Stimulated activated CD4-positive, alpha-beta T cell treated with anti-CD3 and anti-CD28 coated beads, Interleukin-4, amount 100 ng/mL, for 24 hours (primary cell): ENCODE data around the gene DNAJC4.

Experiments used
- DNase-seq: peaks from one replicate; pipeline ENCODE4 v3.0.0-alpha.2; 2020

DNAJC4 gene

DNA sequence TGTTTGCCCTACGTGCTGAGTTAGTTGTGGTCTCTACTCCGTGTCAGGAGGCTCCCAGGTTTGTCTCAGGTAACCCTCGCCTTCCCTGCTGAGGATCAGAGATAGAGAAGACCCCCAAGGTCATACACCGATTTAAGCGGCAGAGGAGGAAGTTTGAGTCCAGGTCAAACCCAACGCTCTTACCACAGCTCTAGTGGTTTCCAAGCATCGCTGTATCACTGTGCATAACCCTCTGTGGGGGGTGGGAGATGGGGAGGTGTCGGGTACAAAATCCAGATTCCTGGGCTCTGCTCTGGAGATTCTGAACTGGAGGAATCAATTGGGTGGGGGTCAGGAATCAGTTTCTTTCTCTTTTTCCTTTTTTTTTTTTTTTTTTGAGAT lies 627 bp downstream of the DNAJC4 start:
- DNase-seq, result no peak

DNA sequence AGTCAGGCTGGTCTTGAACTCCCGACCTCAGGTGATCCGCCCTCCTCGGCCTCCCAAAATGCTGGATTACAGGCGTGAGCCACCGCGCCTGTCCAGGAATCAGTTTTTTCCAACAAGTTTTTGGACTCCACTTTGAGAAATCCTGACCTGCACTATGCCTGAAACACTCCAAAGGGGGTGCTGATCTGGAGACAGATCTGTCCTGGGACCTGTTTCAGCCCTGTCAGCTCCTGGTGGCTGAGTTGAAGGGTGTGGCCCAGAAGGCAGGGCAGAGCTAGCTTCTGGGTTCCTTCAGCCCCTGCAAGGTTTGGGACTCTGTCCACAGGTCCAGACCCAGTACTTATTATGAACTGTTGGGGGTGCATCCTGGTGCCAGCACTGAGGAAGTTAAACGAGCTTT lies 1.2 kb downstream of the DNAJC4 start:
- no peak for DNase-seq

DNA sequence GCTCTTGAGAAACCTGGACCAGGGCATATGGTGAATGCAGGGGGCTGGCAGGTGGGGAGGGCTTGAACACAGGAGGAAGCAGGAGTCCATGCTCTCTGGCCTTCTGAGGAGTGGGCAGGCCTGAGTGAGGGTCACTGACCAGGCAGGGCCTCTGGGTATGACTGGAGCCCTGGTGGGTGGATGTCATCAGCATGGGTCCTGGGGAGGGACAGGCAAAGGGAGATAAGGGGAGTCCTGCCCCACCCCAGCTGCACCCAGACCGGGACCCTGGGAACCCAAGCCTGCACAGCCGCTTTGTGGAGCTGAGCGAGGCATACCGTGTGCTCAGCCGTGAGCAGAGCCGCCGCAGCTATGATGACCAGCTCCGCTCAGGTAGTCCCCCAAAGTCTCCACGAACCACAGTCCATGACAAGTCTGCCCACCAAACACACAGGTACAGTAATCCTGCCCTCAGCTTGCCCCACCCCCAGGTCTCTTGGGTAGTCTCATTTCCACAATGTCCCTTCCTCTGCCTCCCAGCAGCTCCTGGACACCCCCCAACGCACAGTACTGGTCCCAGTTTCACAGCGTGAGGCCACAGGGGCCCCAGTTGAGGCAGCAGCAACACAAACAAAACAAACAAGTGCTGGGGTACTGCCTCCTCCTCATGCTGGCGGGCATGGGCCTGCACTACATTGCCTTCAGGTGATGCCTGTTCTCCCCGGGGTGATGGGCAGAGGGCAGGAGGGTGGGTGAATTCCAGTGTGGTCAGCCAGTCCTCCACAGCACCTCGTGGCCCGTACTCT lies 2.0 kb downstream of the DNAJC4 start:
- no peak for DNase-seq

- DNase-seq, result no peak
Observed at GRCh38 chr11:64232967-64233315, 2.6 kb downstream of the DNAJC4 start.

GRCh38 chr11:64233913-64234586 lies 3.7 kb downstream of the DNAJC4 start, which contains the start of gene VEGFB:
TSS of gene VEGFB (plus strand) at chr11:64234584. CDS start at chr11:64234834, 250 bp downstream.
- peak; percentile 64 for DNase-seq

DNA sequence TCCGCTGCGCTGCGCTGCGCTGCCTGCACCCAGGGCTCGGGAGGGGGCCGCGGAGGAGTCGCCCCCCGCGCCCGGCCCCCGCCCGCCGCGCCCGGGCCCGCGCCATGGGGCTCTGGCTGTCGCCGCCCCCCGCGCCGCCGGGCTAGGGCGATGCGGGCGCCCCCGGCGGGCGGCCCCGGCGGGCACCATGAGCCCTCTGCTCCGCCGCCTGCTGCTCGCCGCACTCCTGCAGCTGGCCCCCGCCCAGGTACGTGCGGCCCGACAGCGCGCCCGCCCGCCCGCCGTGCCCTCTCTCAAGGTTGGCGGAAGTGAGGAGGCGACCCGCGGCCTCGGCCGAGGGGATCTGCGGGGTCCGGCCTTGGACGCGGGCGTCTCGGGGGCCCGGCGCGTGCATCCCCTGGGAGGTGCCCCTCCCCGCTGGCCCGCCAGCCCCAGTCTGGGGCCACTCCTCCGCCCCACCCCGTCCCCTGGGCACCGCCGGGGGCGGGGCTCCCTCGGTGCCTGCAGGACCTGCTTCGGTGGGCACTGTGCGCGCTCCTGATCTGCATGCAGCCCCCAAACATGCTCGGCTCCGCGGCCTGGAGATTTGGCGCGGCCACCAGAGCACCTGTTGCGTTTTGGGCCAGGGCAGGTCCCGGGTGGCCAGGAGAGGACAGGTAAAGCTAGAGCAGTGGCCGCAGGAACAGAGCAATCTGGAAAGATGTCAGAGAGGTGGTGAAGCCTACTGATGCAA lies 4.5 kb downstream of the DNAJC4 start:
- DNase-seq, result no peak

GRCh38 chr11:64235437-64236161 lies 5.3 kb downstream of the DNAJC4 start:
- DNase-seq, result no peak

- no peak for DNase-seq
Observed at GRCh38 chr11:64237484-64237951, 7.2 kb downstream of the DNAJC4 start.

DNA sequence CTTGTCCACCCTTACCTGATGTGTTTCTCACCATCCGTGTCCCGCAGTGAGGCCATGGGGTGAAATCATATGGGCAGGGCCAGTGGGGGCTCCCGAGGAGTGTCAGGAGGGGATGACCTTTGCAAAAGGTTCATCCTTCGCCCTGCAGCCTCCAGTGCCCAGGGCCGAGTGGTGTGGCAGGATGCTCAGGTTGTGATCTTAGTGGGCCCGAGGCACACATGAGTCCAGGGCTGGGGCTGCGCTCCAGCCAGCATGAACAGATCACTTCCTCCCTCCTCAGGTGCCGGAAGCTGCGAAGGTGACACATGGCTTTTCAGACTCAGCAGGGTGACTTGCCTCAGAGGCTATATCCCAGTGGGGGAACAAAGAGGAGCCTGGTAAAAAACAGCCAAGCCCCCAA lies 7.7 kb downstream of the DNAJC4 start:
- DNase-seq, result no peak

GRCh38 chr11:64238999-64239398 lies 8.7 kb downstream of the DNAJC4 start:
- DNase-seq, result no peak

DNA sequence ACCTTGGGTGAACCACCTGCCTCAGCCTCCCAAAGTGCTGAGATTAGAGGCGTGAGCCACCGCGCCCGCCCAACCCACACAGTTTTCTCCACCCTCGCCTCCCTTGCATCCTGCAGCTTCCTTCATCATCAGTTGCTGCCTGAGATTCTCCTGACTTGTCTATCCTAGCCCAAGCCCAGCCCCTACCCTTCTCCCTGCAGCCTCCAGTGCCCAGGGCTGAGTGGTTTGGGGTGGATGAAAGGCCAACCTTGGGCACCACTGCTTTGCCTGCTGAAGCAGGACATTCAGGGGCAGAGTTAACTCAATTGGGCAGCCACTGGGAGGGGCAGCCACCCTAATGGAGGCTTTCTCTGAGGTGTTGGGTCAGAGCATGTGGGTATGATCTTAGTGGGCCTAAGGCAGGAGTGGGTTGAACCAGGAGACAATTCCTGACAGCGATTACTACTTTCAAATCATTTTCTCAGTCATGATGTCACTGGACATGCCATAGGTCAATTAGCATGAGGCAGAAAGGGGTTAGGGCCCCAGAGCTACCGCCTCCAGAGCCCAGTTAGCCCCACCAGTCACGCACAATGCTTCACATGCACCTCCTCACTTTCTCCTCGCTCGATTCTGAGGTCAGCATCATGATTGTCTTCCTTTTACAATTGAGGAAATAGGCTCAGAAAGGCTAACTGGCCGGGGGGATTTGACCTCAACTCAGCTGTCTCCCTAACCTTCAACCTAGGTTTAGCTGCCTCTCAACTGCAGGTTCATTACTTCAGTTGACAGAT lies 9.5 kb downstream of the DNAJC4 start:
- no peak for DNase-seq

GRCh38 chr11:64240435-64241240 lies 10.3 kb downstream of the DNAJC4 start, which contains the start of gene FKBP2:
TSS of gene FKBP2 (plus strand) at chr11:64241095. CDS start at chr11:64242388, 1,293 bp downstream.
- DNase-seq, result peak; percentile 98

DNA sequence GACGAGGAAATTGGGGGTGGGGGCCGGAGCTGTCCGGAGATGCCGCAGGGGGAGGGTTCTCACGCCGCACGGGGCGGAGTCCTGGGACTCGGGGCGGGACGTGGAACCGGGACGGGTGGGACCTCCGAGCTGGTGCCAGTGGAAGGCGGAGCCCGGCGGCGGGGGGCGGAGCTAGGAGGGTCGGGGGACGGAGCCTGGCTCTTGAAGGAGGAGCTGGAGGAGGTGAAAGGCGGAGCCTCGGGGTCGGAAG lies 10.8 kb downstream of the DNAJC4 start:
- peak; percentile 100 for DNase-seq

- no peak for DNase-seq
Observed at GRCh38 chr11:64241491-64242374, 11.4 kb downstream of the DNAJC4 start.

DNA sequence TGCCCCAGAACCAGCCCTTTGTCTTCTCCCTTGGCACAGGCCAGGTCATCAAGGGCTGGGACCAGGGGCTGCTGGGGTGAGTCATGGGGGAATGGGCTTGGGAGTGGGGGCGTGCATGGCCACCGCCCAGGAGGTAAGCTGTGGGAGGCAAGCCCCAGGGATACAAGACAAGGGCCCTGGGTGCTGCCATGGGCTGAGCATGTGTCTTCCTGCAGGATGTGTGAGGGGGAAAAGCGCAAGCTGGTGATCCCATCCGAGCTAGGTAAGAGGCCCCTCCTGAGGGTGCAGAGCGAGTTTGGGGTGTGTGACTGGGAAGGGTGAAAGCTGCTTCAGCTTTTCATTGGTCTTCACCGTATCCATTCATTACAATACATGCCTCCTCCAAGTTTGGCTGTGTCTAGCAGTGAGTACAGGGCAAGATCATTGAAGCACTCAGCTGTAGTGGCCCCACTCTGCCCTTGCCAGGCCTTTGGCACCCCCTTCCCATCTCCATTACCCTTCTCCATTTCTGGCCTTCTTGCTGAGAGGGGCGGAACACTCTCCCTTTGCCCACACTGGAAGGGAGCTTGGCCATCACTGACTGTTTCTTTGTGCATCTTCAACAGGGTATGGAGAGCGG lies 13.0 kb downstream of the DNAJC4 start:
- no peak for DNase-seq

DNA sequence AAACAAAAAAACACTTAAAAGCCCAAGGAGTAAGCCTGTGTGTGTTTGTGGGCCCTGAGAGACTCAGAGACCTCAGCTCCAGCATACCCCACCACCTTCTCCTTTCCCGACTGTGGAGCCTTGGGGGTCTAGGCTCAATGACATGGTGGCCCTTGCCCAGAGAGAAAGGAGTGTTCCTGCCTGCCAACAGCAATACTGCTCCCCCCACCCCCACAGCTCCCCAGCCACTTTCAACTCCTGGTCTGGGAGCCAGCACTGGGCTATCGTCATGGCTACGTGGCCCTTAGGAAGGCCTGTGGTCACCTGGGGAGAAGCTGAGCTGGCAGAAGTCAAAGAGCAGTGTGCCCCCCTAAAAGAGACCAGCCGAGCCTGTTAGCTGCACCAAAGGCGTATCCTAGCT lies 13.8 kb downstream of the DNAJC4 start:
- DNase-seq, result no peak

DNA sequence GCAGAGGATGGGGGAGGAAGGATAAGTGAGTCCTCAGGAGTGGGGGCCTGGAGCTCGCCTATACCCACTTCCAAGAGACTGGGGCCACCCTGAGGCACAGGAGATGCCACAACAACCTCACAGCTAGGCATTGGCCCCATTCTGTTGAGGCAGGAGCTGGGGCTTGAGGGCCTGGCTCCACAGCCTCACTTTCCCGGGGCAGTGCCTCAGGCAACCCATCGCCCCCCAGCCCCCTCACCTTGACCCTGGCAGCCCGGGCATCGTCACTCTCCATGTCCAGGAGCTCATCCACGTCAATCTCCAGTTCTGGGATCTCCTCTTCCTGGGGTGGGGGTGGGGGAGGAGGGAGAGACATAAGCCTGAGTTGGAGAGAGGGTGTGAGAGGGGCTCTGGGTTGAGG lies 14.6 kb downstream of the DNAJC4 start:
- no peak for DNase-seq

GRCh38 chr11:64245401-64245796 lies 15.1 kb downstream of the DNAJC4 start:
- no peak for DNase-seq

GRCh38 chr11:64245797-64246620 lies 15.7 kb downstream of the DNAJC4 start:
- peak; percentile 87 for DNase-seq
